GM12801 (cell line): ENCODE measurements around the gene SORCS1.

Experiments
- TF ChIP-seq, protein P1 (sequence below): IDR thresholded peaks from one replicate; pipeline ENCODE4 v1.5.1; 2011; ENCODE audit warnings: control low read depth; ENCODE audit not compliant: insufficient read length; ENCODE audit errors: extremely low read depth

The SORCS1 gene

DNA sequence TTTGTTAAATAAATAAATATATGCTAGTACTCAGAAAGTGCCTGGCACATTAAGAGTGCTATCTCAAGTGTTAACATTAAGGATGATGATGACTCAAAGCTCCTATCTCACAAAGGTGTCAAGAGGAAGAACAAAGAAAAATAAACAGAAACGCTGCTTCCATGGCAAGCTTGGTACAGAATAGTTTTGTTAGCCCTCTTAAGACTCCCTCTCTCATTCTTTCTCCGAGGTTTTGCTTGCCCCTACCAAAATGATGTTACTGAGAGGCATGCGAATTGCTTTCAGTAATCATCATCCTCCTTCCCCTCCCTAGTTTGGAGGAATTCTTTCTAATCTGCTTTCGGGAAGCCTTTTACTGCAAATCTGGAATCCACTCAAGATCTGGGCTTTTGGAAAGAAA is 96.7 kb downstream of the SORCS1 start:
- TF ChIP-seq, protein P1, sequence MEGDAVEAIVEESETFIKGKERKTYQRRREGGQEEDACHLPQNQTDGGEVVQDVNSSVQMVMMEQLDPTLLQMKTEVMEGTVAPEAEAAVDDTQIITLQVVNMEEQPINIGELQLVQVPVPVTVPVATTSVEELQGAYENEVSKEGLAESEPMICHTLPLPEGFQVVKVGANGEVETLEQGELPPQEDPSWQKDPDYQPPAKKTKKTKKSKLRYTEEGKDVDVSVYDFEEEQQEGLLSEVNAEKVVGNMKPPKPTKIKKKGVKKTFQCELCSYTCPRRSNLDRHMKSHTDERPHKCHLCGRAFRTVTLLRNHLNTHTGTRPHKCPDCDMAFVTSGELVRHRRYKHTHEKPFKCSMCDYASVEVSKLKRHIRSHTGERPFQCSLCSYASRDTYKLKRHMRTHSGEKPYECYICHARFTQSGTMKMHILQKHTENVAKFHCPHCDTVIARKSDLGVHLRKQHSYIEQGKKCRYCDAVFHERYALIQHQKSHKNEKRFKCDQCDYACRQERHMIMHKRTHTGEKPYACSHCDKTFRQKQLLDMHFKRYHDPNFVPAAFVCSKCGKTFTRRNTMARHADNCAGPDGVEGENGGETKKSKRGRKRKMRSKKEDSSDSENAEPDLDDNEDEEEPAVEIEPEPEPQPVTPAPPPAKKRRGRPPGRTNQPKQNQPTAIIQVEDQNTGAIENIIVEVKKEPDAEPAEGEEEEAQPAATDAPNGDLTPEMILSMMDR, result no peak

DNA sequence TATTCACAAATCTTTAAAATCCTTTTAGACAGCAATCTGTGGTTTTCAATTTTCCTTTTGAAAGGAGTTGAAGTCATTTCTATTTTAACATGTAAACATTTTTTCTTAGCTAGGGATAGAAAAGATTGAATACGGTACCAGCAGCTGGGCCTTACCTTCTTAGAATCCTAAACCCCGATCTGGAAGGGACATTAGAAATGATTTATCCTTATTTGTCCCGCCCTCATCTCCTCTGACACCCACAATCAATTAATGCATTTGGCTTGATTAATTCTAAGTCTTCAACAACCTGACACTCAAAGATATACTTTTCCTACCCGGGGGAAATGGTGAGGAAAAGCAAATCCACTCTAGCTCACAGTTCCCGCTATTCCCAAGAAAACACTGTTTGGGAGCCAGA is 100.4 kb downstream of the SORCS1 start:
- TF ChIP-seq, protein P1, result no peak

DNA sequence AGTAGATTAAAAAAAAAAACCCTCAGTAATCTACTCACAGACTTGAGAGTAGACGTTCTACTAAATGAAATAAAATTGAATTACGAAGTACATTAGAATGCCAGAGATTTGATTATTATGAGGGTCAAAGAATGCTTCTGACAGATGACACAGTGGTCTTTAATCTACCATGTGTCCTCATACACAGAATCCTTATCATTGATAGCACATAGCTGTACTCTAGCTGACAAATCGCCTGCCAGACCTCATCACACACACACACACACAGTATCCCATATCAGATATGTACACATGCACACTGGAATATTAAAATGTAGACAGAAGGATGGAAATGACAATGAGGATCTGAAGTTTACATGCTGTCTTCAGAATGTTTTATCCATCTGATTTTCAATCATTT is 104.6 kb downstream of the SORCS1 start:
- TF ChIP-seq, protein P1, result no peak

DNA sequence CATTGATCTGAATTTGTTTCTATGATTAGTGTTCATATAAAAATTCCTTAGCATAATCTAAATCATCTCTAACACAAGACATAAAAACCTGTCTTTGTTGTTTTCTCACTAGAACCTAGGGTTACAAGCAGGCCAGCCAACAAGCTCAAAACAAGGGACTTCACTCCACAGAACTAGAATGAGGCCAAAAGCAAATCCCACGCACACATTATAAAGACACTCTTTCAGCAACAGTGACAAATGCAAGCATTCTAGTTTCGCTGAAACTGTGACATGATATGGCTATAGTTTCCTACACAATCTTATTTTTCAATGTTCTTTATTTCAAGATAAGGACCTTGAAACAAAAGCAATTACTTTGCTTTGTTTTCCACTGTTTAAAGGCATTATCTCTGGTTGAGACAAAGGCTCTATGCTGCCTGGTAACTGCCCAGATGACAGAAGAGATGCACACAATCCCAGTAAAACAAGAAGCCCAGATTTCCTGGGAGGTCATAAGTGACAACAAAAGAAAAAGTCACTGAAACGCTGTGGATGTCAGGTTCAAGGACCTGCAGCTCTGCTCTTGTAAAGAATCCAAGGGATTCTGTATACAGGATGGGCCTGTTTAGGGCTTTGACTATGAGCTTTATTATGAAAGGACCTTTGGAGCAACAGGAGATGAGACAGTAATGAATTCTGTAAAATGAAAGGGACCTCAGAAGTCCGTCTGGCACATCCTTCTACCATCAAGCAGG is 105.3 kb downstream of the SORCS1 start:
- TF ChIP-seq, protein P1, result no peak

DNA sequence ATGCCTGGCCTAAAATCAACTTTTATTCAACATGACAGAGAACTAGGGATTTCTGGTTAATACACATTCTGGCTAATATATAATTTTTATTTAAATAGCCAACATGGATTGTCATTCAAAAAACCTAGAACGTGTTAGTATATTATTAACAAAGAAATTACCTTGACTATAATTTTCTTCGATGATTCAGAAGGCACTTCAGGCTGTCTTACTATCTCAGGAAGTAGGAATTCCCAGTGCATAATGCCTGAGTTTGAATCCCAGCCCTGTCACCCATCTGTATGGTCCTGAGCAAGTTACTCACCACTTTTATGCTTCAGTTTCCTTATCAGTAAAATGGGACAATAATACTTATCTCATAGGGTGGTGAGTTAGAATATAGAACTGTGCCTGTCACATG is 106.2 kb downstream of the SORCS1 start:
- TF ChIP-seq, protein P1, result no peak

DNA sequence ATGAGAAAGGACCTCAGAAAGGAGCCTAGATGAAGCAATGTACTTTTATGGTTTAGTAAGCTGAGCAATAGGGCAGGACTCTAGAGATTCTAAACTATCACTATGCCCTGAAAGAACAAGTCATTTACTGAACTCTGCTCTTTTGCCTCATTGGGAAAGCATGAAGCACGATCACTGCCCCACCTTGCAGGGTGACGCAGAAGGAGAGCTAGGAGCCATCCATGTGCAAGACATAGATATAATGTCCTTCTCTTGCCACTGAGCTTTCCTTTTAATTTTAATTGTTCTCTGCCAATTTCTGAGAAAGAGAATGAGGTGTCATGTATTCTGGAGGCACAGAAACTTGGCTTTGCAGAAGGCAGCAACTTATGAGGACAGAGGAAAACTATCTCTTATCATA is 108.3 kb downstream of the SORCS1 start:
- TF ChIP-seq, protein P1, result no peak

DNA sequence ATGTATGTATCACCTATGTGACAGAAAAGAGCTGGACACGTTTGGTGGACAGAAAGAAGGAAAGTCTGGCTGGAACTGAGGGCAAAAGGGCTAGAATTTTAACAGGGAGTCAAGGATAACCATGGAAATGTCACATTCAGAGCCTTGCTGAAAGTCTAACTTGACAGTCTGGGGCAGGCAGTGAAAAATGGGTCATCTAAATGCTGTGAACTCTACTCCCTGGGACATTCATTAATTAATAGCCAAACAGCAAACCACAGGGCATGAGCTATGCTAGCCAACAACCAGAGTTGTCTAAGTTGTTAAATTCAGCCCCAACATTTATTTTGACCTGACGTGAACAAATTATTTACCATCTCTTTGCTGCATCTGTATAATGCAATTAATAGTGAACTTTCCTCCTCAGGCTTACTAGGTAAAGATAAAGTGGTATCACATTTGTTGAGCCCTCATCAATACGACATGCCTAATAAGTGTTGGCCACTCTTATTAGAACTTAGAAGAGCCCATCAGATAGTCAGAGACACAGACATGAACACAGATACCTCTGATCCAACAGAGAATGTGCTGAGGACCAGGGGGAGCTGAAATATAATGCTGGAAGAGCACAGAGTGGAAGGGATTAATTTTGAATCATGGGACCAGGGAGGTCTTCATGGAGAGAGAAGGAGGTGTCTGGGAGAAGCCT is 109.9 kb downstream of the SORCS1 start:
- TF ChIP-seq, protein P1, result no peak
